Adrenal gland (tissue), 5 donors: Measurements from ENCODE around the gene PLSCR3.

Experiments used
- POLR2A ChIP-seq, 2 donors: fragments of 450-650 bp; IDR thresholded peaks; one replicate each; pipeline ENCODE4 v1.6.1; 2017; ENCODE audit warnings: antibody characterized with exemption in 2 of 2, mild to moderate bottlenecking in 2 of 2, moderate library complexity in 1 of 2
- TF ChIP-seq, protein P1 (sequence below), 6 experiments: fragments of 450-650 bp in 4 of 6; fragments of 200-600 bp in 2 of 6; sonication (generic) in 1 of 6; IDR thresholded peaks; 1 replicate in 5 of 6; 2 replicates in 1 of 6; pipeline versions ENCODE4 v1.5.1 to v1.8.0; 2016 to 2021; ENCODE audit warnings: antibody characterized with exemption in 6 of 6, mild to moderate bottlenecking in 2 of 6, moderate library complexity in 1 of 6
- donor health status: DM: no; HTN: no; CAD: no.

- TF ChIP-seq, protein P1, sequence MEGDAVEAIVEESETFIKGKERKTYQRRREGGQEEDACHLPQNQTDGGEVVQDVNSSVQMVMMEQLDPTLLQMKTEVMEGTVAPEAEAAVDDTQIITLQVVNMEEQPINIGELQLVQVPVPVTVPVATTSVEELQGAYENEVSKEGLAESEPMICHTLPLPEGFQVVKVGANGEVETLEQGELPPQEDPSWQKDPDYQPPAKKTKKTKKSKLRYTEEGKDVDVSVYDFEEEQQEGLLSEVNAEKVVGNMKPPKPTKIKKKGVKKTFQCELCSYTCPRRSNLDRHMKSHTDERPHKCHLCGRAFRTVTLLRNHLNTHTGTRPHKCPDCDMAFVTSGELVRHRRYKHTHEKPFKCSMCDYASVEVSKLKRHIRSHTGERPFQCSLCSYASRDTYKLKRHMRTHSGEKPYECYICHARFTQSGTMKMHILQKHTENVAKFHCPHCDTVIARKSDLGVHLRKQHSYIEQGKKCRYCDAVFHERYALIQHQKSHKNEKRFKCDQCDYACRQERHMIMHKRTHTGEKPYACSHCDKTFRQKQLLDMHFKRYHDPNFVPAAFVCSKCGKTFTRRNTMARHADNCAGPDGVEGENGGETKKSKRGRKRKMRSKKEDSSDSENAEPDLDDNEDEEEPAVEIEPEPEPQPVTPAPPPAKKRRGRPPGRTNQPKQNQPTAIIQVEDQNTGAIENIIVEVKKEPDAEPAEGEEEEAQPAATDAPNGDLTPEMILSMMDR (IDR thresholded peaks at IDR 0.05), result no peak
- no peak for TF ChIP-seq POLR2A (IDR thresholded peaks at IDR 0.05)
Measured at GRCh38 chr17:7396147-7396546, 1.8 kb upstream of the PLSCR3 start.
